ENCODE data around the gene NOL4L.

DNA sequence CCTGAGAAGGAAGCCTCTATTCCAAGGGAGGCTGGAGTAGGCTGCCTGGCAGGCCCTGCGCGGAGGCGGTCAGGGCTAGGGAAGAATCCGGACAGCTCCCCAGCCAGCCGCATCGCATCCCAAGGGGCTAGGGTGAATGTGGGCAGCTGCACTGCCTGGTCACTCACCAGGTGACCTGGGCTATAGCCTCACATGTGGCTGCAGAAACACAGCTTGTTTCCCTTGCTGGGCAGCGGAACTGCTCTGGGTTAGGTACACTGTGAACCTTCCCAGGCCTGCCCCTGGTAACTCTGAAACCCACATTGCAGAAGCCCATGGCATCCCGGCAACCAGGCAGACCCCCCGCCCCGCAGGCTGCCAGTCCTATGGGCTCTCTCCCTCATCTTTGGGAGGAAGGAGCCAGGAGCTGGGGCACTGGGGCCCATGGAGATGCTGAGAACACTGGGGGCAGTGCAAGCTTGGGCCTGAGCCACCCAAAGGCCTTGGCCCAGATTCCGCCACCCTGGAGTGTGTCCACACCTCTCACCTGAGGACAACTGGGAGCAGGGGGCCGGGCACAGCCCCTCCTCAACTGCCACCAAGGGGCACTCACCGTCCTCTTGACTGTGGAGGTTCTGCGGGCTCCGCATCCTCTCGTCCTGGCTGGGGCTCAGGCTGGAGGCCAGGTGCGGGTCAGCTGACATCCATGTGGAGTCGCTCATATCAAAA, 111.0 kb downstream of the NOL4L start:
- TF ChIP-seq, protein P1, sequence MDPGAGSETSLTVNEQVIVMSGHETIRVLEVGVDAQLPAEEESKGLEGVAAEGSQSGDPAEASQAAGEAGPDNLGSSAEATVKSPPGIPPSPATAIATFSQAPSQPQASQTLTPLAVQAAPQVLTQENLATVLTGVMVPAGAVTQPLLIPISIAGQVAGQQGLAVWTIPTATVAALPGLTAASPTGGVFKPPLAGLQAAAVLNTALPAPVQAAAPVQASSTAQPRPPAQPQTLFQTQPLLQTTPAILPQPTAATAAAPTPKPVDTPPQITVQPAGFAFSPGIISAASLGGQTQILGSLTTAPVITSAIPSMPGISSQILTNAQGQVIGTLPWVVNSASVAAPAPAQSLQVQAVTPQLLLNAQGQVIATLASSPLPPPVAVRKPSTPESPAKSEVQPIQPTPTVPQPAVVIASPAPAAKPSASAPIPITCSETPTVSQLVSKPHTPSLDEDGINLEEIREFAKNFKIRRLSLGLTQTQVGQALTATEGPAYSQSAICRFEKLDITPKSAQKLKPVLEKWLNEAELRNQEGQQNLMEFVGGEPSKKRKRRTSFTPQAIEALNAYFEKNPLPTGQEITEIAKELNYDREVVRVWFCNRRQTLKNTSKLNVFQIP (CRISPR knock-in tag; IDR thresholded peaks at IDR 0.05; ENCODE audit: borderline replicate concordance, low read depth): no peak
- TF ChIP-seq, protein P2, sequence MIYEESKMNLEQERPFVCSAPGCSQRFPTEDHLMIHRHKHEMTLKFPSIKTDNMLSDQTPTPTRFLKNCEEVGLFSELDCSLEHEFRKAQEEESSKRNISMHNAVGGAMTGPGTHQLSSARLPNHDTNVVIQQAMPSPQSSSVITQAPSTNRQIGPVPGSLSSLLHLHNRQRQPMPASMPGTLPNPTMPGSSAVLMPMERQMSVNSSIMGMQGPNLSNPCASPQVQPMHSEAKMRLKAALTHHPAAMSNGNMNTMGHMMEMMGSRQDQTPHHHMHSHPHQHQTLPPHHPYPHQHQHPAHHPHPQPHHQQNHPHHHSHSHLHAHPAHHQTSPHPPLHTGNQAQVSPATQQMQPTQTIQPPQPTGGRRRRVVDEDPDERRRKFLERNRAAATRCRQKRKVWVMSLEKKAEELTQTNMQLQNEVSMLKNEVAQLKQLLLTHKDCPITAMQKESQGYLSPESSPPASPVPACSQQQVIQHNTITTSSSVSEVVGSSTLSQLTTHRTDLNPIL (CRISPR knock-in tag; IDR thresholded peaks at IDR 0.05; ENCODE audit: low read depth): no peak
- no peak for TF ChIP-seq ZFP30 (CRISPR knock-in tag; IDR thresholded peaks at IDR 0.05)

Data from SK-N-SH treated with all-trans-retinoic acid at 6 μM for 48 hours (cell line).